Myocyte (in vitro differentiated cells): ENCODE data around the gene EMP1. TPM values are rescaled to one million over a fixed set of nuclear protein-coding genes. Genes with fewer than 3 reads are reported as not detected.

Experiments
- DNase-seq: peaks from one replicate; pipeline ENCODE4 v3.0.0-alpha.2; 2012; ENCODE audit warnings: low read depth
- polyA plus RNA-seq: library from polyadenylated mRNA; unstranded; fragments of >200 nt; gene quantifications from one replicate; pipeline ENCODE4 v1.2.1, GENCODE V29; 2012; ENCODE audit warnings: missing spikeins
- total RNA-seq: library from RNA; depleted of rRNA; stranded (reverse); fragments of >200 nt; gene quantifications from 2 replicates; pipeline ENCODE4 v1.2.3, GENCODE V29; 2014

Gene EMP1, protein sequence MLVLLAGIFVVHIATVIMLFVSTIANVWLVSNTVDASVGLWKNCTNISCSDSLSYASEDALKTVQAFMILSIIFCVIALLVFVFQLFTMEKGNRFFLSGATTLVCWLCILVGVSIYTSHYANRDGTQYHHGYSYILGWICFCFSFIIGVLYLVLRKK
- 54.9 and 141 TPM in 2 replicates for total RNA-seq
- polyA plus RNA-seq: 267 TPM

- peak; percentile 98 for DNase-seq
These were observed at the start of gene EMP1 for GRCh38 chr12:13196130-13196921. Gene EMP1, plus strand, starts transcription at chr12:13196726. Its CDS starts 14,785 bp downstream, at chr12:13211511.

DNA sequence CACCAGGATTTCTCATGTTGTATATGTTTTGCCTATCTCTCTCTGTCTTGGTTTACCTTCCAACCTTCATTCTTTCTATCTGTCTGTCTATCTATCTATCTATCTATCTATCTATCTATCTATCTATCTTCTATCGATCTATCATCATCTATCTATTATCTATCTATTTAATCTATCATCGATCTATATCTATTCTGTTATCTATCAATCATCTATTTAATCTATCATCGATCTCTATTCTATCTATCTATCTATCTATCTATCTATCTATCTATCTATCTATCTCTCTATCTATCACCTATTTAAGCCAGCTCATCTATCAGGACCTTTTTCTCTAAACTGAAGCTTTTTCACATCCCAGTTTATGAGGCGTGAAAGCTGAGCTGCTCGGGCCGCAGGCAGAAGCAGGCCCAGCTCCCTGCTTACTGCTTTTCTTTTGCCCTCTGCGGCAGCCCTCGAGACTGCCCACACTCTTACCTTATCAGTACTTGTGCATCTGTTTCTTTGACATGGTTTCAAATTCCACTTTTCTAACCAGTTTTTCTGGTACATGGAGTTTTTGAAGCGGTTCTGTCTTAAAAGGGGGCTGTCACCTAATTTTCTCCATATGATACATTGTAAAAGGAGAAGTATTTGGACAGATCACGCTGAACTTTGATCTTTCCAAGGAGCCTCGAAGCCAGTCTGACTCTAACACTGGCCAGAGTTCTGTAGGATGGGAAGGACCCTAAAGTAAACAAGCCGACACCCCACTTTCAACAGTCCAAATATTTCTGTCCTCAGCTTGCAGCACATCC lies 48.6 kb upstream of the EMP1 start:
- DNase-seq: no peak

DNA sequence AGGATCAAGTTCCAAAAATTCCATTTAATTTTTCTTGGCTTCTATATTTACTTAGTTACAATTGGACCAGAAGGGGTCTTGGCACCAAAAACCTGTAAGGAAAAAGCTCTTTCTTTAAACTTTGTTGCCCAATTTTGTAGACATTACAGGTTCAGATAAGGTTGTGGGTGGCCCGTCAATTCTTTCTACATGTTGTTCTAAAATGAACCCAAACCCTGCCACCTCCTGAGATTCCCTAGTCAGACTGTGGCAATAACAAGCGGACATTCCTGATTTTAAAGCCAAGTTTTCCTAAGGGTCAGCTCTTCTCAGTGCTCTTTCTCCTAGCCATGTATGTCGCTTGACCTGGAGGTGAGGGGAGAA lies 48.1 kb upstream of the EMP1 start:
- no peak for DNase-seq

DNA sequence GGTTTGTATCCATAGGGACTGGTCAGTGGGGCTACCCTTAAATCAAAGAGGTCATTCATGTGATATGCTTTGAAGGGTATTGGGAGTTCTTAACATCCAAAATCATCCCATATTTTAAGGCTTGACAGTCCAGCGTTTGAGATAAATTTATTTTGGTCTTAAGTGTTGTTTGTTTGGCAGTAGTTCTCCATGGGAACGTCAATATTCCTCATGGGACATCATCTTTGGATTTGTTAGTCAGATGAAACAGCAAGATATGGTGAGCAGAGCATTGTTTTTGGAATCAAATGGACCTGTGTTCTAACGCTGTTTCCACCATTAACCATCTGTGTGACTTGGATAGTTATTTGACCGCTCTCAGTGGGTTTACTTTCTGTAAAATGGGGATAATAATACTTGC lies 47.1 kb upstream of the EMP1 start:
- DNase-seq: no peak

- peak; percentile 75 for DNase-seq
These were observed 44.2 kb upstream of the EMP1 start for GRCh38 chr12:13152281-13152680.

DNA sequence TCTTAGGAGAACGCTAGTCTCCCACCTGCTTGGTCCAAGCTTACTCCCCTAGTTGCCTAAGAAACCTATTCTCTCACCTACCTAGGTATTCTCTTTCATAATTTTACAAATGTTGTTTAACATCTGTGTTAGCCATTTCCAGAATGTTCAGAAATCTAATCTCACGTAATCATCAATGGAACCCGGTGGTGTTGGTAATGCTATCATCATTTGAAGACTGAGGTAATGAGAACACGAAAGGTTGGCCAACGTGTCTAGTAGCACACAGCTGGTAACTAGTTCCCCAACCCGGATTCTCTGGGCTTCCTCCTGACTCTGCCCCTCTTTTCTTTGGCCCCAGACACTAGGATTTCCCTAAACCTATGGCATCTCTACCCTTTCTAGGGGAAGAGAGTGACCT lies 43.8 kb upstream of the EMP1 start:
- DNase-seq: no peak

DNA sequence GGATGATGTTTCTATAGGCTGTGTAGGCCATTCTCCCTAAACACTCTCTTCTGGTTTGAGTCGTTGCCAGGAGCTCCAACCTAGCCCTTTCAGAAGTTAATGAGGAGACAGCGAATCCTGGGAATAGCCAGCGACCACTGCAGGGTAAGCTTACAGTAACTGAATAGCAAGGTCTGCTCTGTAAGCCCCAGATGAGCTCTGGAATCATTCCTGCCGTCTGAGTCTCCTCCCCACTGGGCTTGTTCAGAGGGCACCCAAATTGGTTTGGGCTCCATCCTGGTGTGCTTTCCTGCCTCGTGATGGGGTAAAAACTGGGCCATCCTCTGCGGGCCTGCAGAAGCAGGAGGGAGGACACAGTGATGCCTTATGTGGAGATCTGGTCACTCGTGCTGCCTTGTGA lies 43.3 kb upstream of the EMP1 start:
- no peak for DNase-seq

- no peak for DNase-seq
These were observed 42.4 kb upstream of the EMP1 start for GRCh38 chr12:13154027-13154538.

- DNase-seq: no peak
These were observed 41.7 kb upstream of the EMP1 start for GRCh38 chr12:13154831-13155230.

DNA sequence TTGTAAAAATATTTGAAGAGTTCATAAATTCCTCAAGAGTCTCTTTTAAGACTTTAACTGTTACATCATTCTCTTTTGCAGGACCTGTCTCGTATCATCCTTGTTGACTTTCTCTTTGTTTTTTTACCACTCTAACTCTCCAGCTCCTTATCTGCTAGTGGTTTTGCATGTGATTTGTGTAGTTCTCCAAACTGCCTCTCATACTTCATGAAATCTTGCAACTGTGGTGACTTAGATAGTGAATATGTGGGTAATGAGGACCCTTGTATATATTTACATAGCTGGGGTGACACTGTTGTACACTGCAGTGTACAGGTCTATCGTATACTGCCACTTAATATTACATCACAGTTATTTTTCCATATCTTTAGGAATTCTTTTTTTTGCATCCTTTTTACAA lies 40.2 kb upstream of the EMP1 start:
- DNase-seq: no peak

DNA sequence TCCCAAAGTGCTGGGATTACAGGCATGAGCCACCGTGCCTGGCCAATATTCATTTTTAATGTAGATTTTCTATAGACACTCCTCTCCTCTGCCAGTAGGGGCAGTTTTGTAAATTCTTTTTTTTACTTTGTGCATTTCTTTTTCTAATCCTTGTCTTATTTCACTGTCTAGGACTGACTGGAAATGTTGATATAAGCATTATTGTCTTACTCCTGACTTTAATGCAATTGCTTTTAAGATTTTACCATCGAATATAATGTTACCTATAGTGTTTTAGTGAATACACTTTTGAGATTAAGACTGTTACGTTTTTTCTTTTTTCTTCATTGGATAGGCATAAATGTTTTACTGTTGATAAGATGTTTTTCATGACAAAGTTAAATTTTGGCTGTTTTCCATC lies 35.4 kb upstream of the EMP1 start:
- DNase-seq: no peak

- DNase-seq: peak; percentile 30
These were observed 33.6 kb upstream of the EMP1 start for GRCh38 chr12:13162904-13163303.

GRCh38 chr12:13163868-13164635 lies 32.5 kb upstream of the EMP1 start:
- no peak for DNase-seq

DNA sequence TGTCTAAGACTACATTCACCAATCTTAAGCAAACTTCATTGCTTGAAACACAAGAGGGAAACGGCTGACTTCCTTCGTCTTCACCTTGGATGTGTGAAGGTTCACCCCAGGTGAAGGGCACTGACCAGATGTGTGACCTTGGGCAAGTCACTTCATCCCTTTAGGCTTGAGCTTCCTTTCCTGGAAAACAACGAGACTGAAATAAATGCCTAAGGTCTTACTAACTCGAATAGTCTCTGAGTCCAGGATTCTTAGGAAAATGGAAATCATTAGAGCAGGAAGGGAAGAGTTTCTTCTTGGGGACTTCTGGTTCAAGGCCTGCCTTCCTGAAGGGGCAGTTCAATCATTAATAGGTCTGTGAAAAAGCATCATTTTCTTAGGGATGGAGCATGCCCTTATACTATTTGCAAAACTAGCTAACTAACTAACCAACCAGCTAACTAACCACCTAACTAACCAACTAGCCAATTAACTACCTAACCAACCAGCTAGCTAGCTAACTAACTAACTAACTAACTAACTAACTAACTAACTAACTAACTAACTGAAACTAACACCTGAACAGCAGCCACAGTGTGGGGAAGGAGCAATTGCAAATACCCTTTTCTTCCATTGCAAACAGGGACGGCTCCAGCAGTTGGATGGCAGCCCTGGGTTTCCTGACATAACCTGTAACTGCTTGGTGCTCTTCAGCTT lies 31.5 kb upstream of the EMP1 start:
- no peak for DNase-seq

DNA sequence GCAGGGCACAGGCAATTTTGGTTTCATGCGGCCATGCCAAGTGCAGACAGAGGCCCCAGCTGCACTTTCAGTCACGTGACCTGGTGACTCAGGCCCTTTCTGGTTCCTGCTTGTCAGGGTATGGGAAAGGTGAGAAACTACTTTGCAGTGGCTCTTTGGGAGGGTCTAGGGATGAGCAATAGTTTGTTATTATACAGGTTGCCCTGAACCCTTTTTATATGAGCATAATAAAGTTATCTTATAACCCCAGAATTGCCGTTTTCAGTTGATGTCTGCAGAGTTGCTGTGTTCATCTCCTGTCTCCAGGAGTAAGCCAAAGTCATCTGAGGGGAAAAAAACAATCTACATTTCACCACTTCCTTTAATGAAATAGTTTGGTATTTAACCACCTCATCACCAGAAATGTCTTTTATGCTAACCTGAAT lies 30.9 kb upstream of the EMP1 start:
- DNase-seq: peak; percentile 89

GRCh38 chr12:13167226-13167625 lies 29.3 kb upstream of the EMP1 start:
- no peak for DNase-seq

DNA sequence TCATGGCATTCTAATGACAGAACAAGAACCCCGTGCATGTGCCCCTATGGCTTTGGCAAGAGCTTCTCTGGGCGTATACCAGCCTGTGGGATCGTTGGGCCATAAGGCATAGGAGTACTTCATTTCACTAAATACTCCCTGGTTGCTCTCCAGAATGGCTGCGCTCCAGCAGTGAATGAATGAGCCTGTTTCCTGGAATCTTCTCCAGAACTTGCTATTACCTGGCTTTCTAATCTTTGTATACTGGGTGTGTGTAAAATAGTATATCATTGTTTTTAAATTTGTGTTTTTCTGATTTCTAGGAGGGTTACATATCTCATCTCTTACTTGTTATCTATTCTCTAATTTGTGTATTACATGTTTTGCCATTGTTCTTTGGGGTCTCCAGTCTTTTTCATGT lies 28.6 kb upstream of the EMP1 start:
- DNase-seq: no peak

DNA sequence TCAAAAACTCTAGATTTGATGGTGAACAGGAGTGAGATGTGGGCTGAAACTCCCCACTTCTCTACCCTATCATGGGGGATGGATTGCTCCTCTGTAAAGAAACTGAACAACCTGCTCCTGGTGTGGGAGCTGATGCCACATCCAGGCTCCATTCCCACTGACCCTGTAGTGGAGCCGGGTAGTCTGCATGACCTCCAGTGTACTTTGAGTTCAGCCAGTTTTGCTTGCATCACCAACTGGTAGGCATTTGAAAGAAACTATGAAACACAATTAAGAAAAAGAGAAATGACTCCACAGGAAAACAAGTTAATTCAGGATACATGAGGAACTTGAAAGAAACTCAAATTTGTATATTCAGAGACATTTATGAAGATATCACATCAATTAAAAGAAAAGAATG lies 27.3 kb upstream of the EMP1 start:
- DNase-seq: no peak

GRCh38 chr12:13170892-13171490 lies 25.5 kb upstream of the EMP1 start:
- DNase-seq: no peak
